ENCODE measurements around the gene SLC35F4. TPM values are rescaled to one million over a fixed set of nuclear protein-coding genes. Genes with fewer than 3 reads are reported as not detected.

Gene SLC35F4
- total and polyA plus RNA-seq, 2 donors (not counting 1 experiment from before 2014, with no cell fraction given): not detected

DNA sequence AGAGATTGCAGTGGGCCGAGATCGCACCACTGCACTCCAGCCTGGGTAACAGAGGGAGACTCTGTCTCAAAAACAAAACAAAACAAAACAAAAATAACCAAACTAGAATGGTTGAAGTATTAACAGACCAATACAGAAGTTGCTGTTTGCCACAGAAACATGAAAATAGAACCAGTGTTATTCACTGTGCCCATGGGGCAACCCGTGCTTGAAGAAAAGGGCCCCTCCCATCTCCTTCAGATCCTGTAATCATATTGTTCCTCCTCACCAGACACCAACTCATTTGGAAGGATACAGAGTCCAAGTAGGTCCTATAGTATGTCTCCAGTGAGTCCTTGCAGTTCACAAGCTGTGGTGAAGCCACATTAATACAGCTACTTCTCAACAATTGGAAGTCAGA, 30.9 kb downstream of the SLC35F4 start:
- no CpG with 5 or more reads among the region's 3 CpGs for WGBS (ENCODE audit: insufficient coverage)
- no peak for ATAC-seq (ENCODE audit: low read depth)
- peaks cover 3% of the 10 kb centered on the region for H3K27me3 Mint-ChIP-seq

DNA sequence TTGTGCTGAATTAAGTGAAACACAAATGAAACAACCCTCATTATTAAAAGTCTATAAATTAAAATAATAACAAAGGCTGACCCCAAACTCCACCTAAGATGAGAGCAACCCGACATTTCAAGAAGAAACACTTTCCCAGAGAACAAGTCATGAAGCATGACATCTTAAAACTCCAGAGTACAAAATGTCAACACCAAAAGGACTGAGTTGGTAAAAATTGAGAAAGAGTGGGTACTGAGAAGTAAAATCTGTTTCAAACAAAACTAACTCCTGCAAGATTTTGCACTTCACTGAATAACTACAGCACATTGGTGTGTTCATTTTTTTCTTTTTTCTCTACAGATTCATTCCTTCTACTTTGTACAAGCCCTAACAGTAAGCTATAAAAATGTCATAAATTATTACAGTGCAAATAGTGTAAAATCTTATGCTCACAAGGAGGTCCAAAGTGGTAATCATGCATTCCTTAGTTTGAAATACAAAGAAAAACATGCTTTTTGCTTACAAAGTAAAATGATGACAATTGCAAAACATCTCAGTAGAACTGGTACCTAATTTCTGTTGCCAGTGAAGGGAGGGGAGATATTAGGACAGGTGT, 31.8 kb downstream of the SLC35F4 start:
- H3K9me3 Mint-ChIP-seq (ENCODE audit: insufficient read depth): no peaks in the 10 kb centered on the region

More for the DNA sequence above, 30.9 kb downstream of the SLC35F4 start:
- Histone ChIP-seq H3K27me3 (replicated peaks in 1 of 4; ENCODE audit: control extremely low read depth in 1 of 4, control insufficient read depth in 3 of 4, insufficient read depth in 4 of 4, low read length in 3 of 4) (no peaks in the 10 kb centered on the region), H2AFZ (ENCODE audit: insufficient read depth, low read depth, low read length, poor library complexity, severe bottlenecking) (no peak overlapping the region), H3K27ac (ENCODE audit: low read length in 2 of 2) (no peak overlapping the region), H3K4me2 (replicated peaks; ENCODE audit: low read depth, low read length, poor library complexity, severe bottlenecking) (no peak overlapping the region), H4K20me1 (ENCODE audit: control insufficient read depth, insufficient read depth, low read length, poor library complexity, severe bottlenecking) (no peaks in the 10 kb centered on the region), H3K9ac (ENCODE audit: low read length) (no peak overlapping the region), H3K36me3 (replicated peaks in 1 of 2; ENCODE audit: control extremely low read depth in 1 of 2, control insufficient read depth in 1 of 2, extremely low read depth in 1 of 2, insufficient read depth in 2 of 2, low read length in 1 of 2) (no peaks in the 10 kb centered on the region), H3K79me2 (ENCODE audit: control insufficient read depth, insufficient read depth, low read length) (no peaks in the 10 kb centered on the region), H3K4me1 (ENCODE audit: control insufficient read depth in 2 of 2, insufficient read depth in 2 of 2, low read length in 2 of 2) (no peaks in the 10 kb centered on the region), H3K4me3 (ENCODE audit: control extremely low read depth in 1 of 5, extremely low read depth in 1 of 5, insufficient read depth in 1 of 5, low read depth in 2 of 5, low read length in 4 of 5) (no peak overlapping the region), H3K9me3 (ENCODE audit: control extremely low read depth in 1 of 3, control insufficient read depth in 2 of 3, insufficient read depth in 1 of 3, low read length in 2 of 3) (no peaks in the 10 kb centered on the region)
- Mint-ChIP-seq H3K4me3 (no peak overlapping the region), H3K27ac (no peak overlapping the region), H3K9me3 (ENCODE audit: insufficient read depth) (no peaks in the 10 kb centered on the region), H3K4me1 (no peaks in the 10 kb centered on the region)
- TF ChIP-seq, protein P1, sequence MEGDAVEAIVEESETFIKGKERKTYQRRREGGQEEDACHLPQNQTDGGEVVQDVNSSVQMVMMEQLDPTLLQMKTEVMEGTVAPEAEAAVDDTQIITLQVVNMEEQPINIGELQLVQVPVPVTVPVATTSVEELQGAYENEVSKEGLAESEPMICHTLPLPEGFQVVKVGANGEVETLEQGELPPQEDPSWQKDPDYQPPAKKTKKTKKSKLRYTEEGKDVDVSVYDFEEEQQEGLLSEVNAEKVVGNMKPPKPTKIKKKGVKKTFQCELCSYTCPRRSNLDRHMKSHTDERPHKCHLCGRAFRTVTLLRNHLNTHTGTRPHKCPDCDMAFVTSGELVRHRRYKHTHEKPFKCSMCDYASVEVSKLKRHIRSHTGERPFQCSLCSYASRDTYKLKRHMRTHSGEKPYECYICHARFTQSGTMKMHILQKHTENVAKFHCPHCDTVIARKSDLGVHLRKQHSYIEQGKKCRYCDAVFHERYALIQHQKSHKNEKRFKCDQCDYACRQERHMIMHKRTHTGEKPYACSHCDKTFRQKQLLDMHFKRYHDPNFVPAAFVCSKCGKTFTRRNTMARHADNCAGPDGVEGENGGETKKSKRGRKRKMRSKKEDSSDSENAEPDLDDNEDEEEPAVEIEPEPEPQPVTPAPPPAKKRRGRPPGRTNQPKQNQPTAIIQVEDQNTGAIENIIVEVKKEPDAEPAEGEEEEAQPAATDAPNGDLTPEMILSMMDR (IDR thresholded peaks at IDR 0.05): no peak
- TF ChIP-seq EZH2 (IDR thresholded peaks at IDR 0.05; ENCODE audit: borderline replicate concordance, insufficient read depth, low read depth, low read length, poor library complexity, severe bottlenecking): no peak
- no peak for DNase-seq
- intact Hi-C loops (cut with micrococcal nuclease): no loop called here
- ChIA-PET CTCF (no interaction called here), POLR2A (no interaction called here)

More for the DNA sequence above, 31.8 kb downstream of the SLC35F4 start:
- H3K9me3 ChIP-seq (ENCODE audit: control extremely low read depth in 1 of 3, control insufficient read depth in 2 of 3, insufficient read depth in 1 of 3, low read length in 2 of 3): no peaks in the 10 kb centered on the region
- no peak overlapping the region for H3K27ac Mint-ChIP-seq
- DNase-seq (no peak), ATAC-seq (ENCODE audit: low read depth) (no peak)
- no peak overlapping the region for H3K9ac ChIP-seq (ENCODE audit: low read length)
- H3K27me3 Mint-ChIP-seq: peaks cover 3% of the 10 kb centered on the region
- CTCF ChIA-PET: no interaction called here
- no peaks in the 10 kb centered on the region for H3K4me1 ChIP-seq (ENCODE audit: control insufficient read depth in 2 of 2, insufficient read depth in 2 of 2, low read length in 2 of 2)
- H3K4me1 Mint-ChIP-seq: no peaks in the 10 kb centered on the region
- POLR2A ChIA-PET: no interaction called here
- H3K4me2 ChIP-seq (replicated peaks; ENCODE audit: low read depth, low read length, poor library complexity, severe bottlenecking): no peak overlapping the region
- no peaks in the 10 kb centered on the region for H3K36me3 ChIP-seq (replicated peaks in 1 of 2; ENCODE audit: control extremely low read depth in 1 of 2, control insufficient read depth in 1 of 2, extremely low read depth in 1 of 2, insufficient read depth in 2 of 2, low read length in 1 of 2)
- H3K4me3 ChIP-seq (ENCODE audit: control extremely low read depth in 1 of 5, extremely low read depth in 1 of 5, insufficient read depth in 1 of 5, low read depth in 2 of 5, low read length in 4 of 5): no peak overlapping the region
- H3K27ac ChIP-seq (ENCODE audit: low read length in 2 of 2): no peak overlapping the region
- intact Hi-C loops (cut with micrococcal nuclease): no loop called here
- H3K27me3 ChIP-seq (replicated peaks in 1 of 4; ENCODE audit: control extremely low read depth in 1 of 4, control insufficient read depth in 3 of 4, insufficient read depth in 4 of 4, low read length in 3 of 4): no peaks in the 10 kb centered on the region
- no peak overlapping the region for H3K4me3 Mint-ChIP-seq
- no CpG with 5 or more reads among the region's 1 CpG for WGBS (ENCODE audit: insufficient coverage)
- no peak for TF ChIP-seq EZH2 (IDR thresholded peaks at IDR 0.05; ENCODE audit: borderline replicate concordance, insufficient read depth, low read depth, low read length, poor library complexity, severe bottlenecking)
- TF ChIP-seq, protein P1 (IDR thresholded peaks at IDR 0.05): no peak
- no peaks in the 10 kb centered on the region for H3K79me2 ChIP-seq (ENCODE audit: control insufficient read depth, insufficient read depth, low read length)
- no peak overlapping the region for H2AFZ ChIP-seq (ENCODE audit: insufficient read depth, low read depth, low read length, poor library complexity, severe bottlenecking)
- no peaks in the 10 kb centered on the region for H4K20me1 ChIP-seq (ENCODE audit: control insufficient read depth, insufficient read depth, low read length, poor library complexity, severe bottlenecking)
